GM12891 (cell line): ENCODE data around the gene RBM3.

Source experiments
- PAX5 ChIP-seq: IDR thresholded peaks from 2 replicates; pipeline ENCODE4 v1.6.1; 2011; ENCODE audit warnings: low read length, moderate library complexity, mild to moderate bottlenecking; ENCODE audit not compliant: insufficient read depth, severe bottlenecking
- POLR2A ChIP-seq: IDR thresholded peaks from 2 replicates; pipeline ENCODE4 v1.6.1; 2011; ENCODE audit warnings: low read depth, low read length, control low read depth
- POLR2AphosphoS5 ChIP-seq: IDR thresholded peaks from 2 replicates; pipeline ENCODE4 v1.6.1; 2011; ENCODE audit warnings: low read depth, low read length, control low read depth

- TF ChIP-seq POLR2A (no peak), POLR2AphosphoS5 (no peak), PAX5 (no peak)
Observed at GRCh38 chrX:48626401-48627298, 52.4 kb downstream of the RBM3 start.
